ENCODE measurements around the gene CHST10.

The CHST10 gene

GRCh38 chr2:100405403-100406119, 11.9 kb downstream of the CHST10 start:
- Histone ChIP-seq H3K4ac (ENCODE audit: low read depth in 1 of 2, low read length in 2 of 2) (no peak overlapping the region), H3K27me3 (ENCODE audit: control insufficient read depth in 1 of 2, insufficient read depth in 1 of 2, low read length in 2 of 2) (no peaks in the 10 kb centered on the region), H3K4me3 (ENCODE audit: insufficient read depth in 1 of 2, low read depth in 1 of 2, low read length in 2 of 2) (no peak overlapping the region), H4K8ac (ENCODE audit: low read length) (no peak overlapping the region), H2AK5ac (ENCODE audit: low read length, severe bottlenecking) (no peak overlapping the region), H3K18ac (ENCODE audit: low read depth in 1 of 2, low read length in 2 of 2) (no peak overlapping the region), H2BK15ac (ENCODE audit: low read depth, poor library complexity, severe bottlenecking) (no peak overlapping the region), H2BK12ac (ENCODE audit: low read length in 2 of 2) (no peak overlapping the region), H3K4me1 (ENCODE audit: control insufficient read depth, insufficient read depth, low read depth, low read length) (peaks cover 2% of the 10 kb centered on the region), H3K79me1 (replicated peaks; ENCODE audit: low read length, poor library complexity, severe bottlenecking) (peaks cover 36% of the 10 kb centered on the region), H3K14ac (ENCODE audit: low read length in 2 of 2) (no peak overlapping the region), H3K9me3 (ENCODE audit: control insufficient read depth, low read length) (no peaks in the 10 kb centered on the region), H2AFZ (ENCODE audit: low read depth, low read length) (no peak overlapping the region), H4K91ac (ENCODE audit: low read length) (no peak overlapping the region), H3K27ac (ENCODE audit: low read length, poor library complexity, severe bottlenecking) (no peak overlapping the region), H2BK120ac (ENCODE audit: low read depth, low read length) (no peak overlapping the region), H3K23ac (ENCODE audit: low read length in 2 of 2) (no peak overlapping the region), H3K9ac (ENCODE audit: low read length) (no peak overlapping the region), H3K4me2 (ENCODE audit: low read length, poor library complexity, severe bottlenecking) (no peak overlapping the region), H2BK5ac (ENCODE audit: low read depth, low read length, poor library complexity, severe bottlenecking) (no peak overlapping the region), H3K36me3 (ENCODE audit: control insufficient read depth in 1 of 2, insufficient read depth in 2 of 2, low read depth in 1 of 2, low read length in 2 of 2) (peaks cover 35 to 58% of the 10 kb centered on the region in 2 experiments)
- 97% methylated on average over 13 of the region's 13 CpGs for WGBS
- DNase-seq = no peak

DNA sequence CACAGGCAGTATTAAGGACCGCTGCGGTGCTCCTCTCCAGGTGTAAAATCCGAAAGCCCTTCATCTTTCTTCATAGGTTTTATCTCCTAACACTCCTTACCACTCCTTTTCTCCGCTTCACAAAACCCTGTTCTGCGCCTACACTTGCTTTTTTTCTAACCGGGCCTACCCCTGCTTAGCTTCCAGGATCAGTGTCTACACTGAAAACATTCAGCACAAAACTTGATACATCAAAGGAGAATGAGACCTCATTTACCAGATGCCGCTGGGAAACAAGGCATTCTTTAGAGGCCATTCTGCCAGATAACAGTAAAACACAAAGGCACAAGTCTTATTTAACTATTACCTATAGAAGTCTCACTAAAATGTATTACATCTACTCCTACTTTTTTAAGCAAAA, 13.1 kb downstream of the CHST10 start:
- no peak for DNase-seq
- H3K27ac ChIP-seq (ENCODE audit: low read length, poor library complexity, severe bottlenecking) = no peak overlapping the region
- no peak overlapping the region for H2BK12ac ChIP-seq (ENCODE audit: low read length in 2 of 2)
- 96% methylated on average over 7 of the region's 7 CpGs for WGBS
- H3K23ac ChIP-seq (ENCODE audit: low read length in 2 of 2) = no peak overlapping the region
- H3K4me3 ChIP-seq (ENCODE audit: insufficient read depth in 1 of 2, low read depth in 1 of 2, low read length in 2 of 2) = no peak overlapping the region
- no peak overlapping the region for H4K91ac ChIP-seq (ENCODE audit: low read length)
- peaks cover 35 to 52% of the 10 kb centered on the region in 2 experiments for H3K36me3 ChIP-seq (ENCODE audit: control insufficient read depth in 1 of 2, insufficient read depth in 2 of 2, low read depth in 1 of 2, low read length in 2 of 2)
- H2BK15ac ChIP-seq (ENCODE audit: low read depth, poor library complexity, severe bottlenecking) = no peak overlapping the region
- no peaks in the 10 kb centered on the region for H3K27me3 ChIP-seq (ENCODE audit: control insufficient read depth in 1 of 2, insufficient read depth in 1 of 2, low read length in 2 of 2)
- H3K14ac ChIP-seq (ENCODE audit: low read length in 2 of 2) = no peak overlapping the region
- H2BK120ac ChIP-seq (ENCODE audit: low read depth, low read length) = no peak overlapping the region
- H2BK5ac ChIP-seq (ENCODE audit: low read depth, low read length, poor library complexity, severe bottlenecking) = no peak overlapping the region
- no peak overlapping the region for H2AFZ ChIP-seq (ENCODE audit: low read depth, low read length)
- H3K4me2 ChIP-seq (ENCODE audit: low read length, poor library complexity, severe bottlenecking) = no peak overlapping the region
- H3K4ac ChIP-seq (ENCODE audit: low read depth in 1 of 2, low read length in 2 of 2) = no peak overlapping the region
- no peak overlapping the region for H3K9ac ChIP-seq (ENCODE audit: low read length)
- H2AK5ac ChIP-seq (ENCODE audit: low read length, severe bottlenecking) = no peak overlapping the region
- H4K8ac ChIP-seq (ENCODE audit: low read length) = no peak overlapping the region
- H3K4me1 ChIP-seq (ENCODE audit: control insufficient read depth, insufficient read depth, low read depth, low read length) = no peaks in the 10 kb centered on the region
- H3K9me3 ChIP-seq (ENCODE audit: control insufficient read depth, low read length) = no peaks in the 10 kb centered on the region
- H3K79me1 ChIP-seq (replicated peaks; ENCODE audit: low read length, poor library complexity, severe bottlenecking) = peaks cover 28% of the 10 kb centered on the region
- H3K18ac ChIP-seq (ENCODE audit: low read depth in 1 of 2, low read length in 2 of 2) = no peak overlapping the region

GRCh38 chr2:100403722-100404121, 13.7 kb downstream of the CHST10 start:
- H3K79me1 ChIP-seq (replicated peaks; ENCODE audit: low read length, poor library complexity, severe bottlenecking) = peaks cover 23% of the 10 kb centered on the region
- peak overlapping the region; percentile 54 for H4K91ac ChIP-seq (ENCODE audit: low read length)
- no peak overlapping the region for H2BK12ac ChIP-seq (ENCODE audit: low read length in 2 of 2)
- no peak overlapping the region for H3K4ac ChIP-seq (ENCODE audit: low read depth in 1 of 2, low read length in 2 of 2)
- WGBS = 98% methylated on average over 10 of the region's 10 CpGs
- no peak overlapping the region for H3K9ac ChIP-seq (ENCODE audit: low read length)
- no peak overlapping the region for H3K27ac ChIP-seq (ENCODE audit: low read length, poor library complexity, severe bottlenecking)
- DNase-seq = no peak
- no peak overlapping the region for H2AFZ ChIP-seq (ENCODE audit: low read depth, low read length)
- H3K4me2 ChIP-seq (ENCODE audit: low read length, poor library complexity, severe bottlenecking) = no peak overlapping the region
- H3K23ac ChIP-seq (ENCODE audit: low read length in 2 of 2) = no peak overlapping the region
- H3K4me1 ChIP-seq (ENCODE audit: control insufficient read depth, insufficient read depth, low read depth, low read length) = no peaks in the 10 kb centered on the region
- no peak overlapping the region for H2BK120ac ChIP-seq (ENCODE audit: low read depth, low read length)
- no peak overlapping the region for H3K18ac ChIP-seq (ENCODE audit: low read depth in 1 of 2, low read length in 2 of 2)
- no peak overlapping the region for H2BK15ac ChIP-seq (ENCODE audit: low read depth, poor library complexity, severe bottlenecking)
- no peaks in the 10 kb centered on the region for H3K9me3 ChIP-seq (ENCODE audit: control insufficient read depth, low read length)
- no peak overlapping the region for H3K4me3 ChIP-seq (ENCODE audit: insufficient read depth in 1 of 2, low read depth in 1 of 2, low read length in 2 of 2)
- no peak overlapping the region for H4K8ac ChIP-seq (ENCODE audit: low read length)
- peaks cover 35 to 51% of the 10 kb centered on the region in 2 experiments for H3K36me3 ChIP-seq (ENCODE audit: control insufficient read depth in 1 of 2, insufficient read depth in 2 of 2, low read depth in 1 of 2, low read length in 2 of 2)
- H2AK5ac ChIP-seq (ENCODE audit: low read length, severe bottlenecking) = no peak overlapping the region
- no peaks in the 10 kb centered on the region for H3K27me3 ChIP-seq (ENCODE audit: control insufficient read depth in 1 of 2, insufficient read depth in 1 of 2, low read length in 2 of 2)
- H2BK5ac ChIP-seq (ENCODE audit: low read depth, low read length, poor library complexity, severe bottlenecking) = no peak overlapping the region
- no peak overlapping the region for H3K14ac ChIP-seq (ENCODE audit: low read length in 2 of 2)

- H3K23ac ChIP-seq (ENCODE audit: low read length in 2 of 2) = no peak overlapping the region
- H3K4me3 ChIP-seq (ENCODE audit: insufficient read depth in 1 of 2, low read depth in 1 of 2, low read length in 2 of 2) = no peak overlapping the region
- H3K9me3 ChIP-seq (ENCODE audit: control insufficient read depth, low read length) = no peaks in the 10 kb centered on the region
- H3K27ac ChIP-seq (ENCODE audit: low read length, poor library complexity, severe bottlenecking) = no peak overlapping the region
- H3K9ac ChIP-seq (ENCODE audit: low read length) = no peak overlapping the region
- H3K4me1 ChIP-seq (ENCODE audit: control insufficient read depth, insufficient read depth, low read depth, low read length) = peaks cover 2% of the 10 kb centered on the region
- no peak overlapping the region for H2BK5ac ChIP-seq (ENCODE audit: low read depth, low read length, poor library complexity, severe bottlenecking)
- peaks cover 32 to 46% of the 10 kb centered on the region in 2 experiments for H3K36me3 ChIP-seq (ENCODE audit: control insufficient read depth in 1 of 2, insufficient read depth in 2 of 2, low read depth in 1 of 2, low read length in 2 of 2)
- H3K27me3 ChIP-seq (ENCODE audit: control insufficient read depth in 1 of 2, insufficient read depth in 1 of 2, low read length in 2 of 2) = no peaks in the 10 kb centered on the region
- no peak overlapping the region for H2BK15ac ChIP-seq (ENCODE audit: low read depth, poor library complexity, severe bottlenecking)
- no peak overlapping the region for H2BK120ac ChIP-seq (ENCODE audit: low read depth, low read length)
- no peak overlapping the region for H3K18ac ChIP-seq (ENCODE audit: low read depth in 1 of 2, low read length in 2 of 2)
- no peak overlapping the region for H4K91ac ChIP-seq (ENCODE audit: low read length)
- WGBS = 96% methylated on average over 7 of the region's 7 CpGs
- H4K8ac ChIP-seq (ENCODE audit: low read length) = no peak overlapping the region
- H3K4ac ChIP-seq (ENCODE audit: low read depth in 1 of 2, low read length in 2 of 2) = no peak overlapping the region
- H3K79me1 ChIP-seq (replicated peaks; ENCODE audit: low read length, poor library complexity, severe bottlenecking) = peaks cover 12% of the 10 kb centered on the region
- no peak overlapping the region for H3K14ac ChIP-seq (ENCODE audit: low read length in 2 of 2)
- H2AFZ ChIP-seq (ENCODE audit: low read depth, low read length) = no peak overlapping the region
- no peak overlapping the region for H3K4me2 ChIP-seq (ENCODE audit: low read length, poor library complexity, severe bottlenecking)
- H2AK5ac ChIP-seq (ENCODE audit: low read length, severe bottlenecking) = no peak overlapping the region
- no peak for DNase-seq
- no peak overlapping the region for H2BK12ac ChIP-seq (ENCODE audit: low read length in 2 of 2)
Observed at GRCh38 chr2:100401268-100401667, 16.2 kb downstream of the CHST10 start.

Data from mesenchymal stem cell (in vitro differentiated cells and primary cell).